ENCODE results near the gene DDR1. TPM values are rescaled to one million over a fixed set of nuclear protein-coding genes. Genes with fewer than 3 reads are reported as not detected.
"Not testable (repeated sequence)": the region's sequence is repeated elsewhere in the genome, so short reads cannot be mapped to it uniquely, and the experiment has no call there.

The DDR1 gene
- total RNA-seq, 1 donor from 2014 or later: 6.3 TPM

DNA sequence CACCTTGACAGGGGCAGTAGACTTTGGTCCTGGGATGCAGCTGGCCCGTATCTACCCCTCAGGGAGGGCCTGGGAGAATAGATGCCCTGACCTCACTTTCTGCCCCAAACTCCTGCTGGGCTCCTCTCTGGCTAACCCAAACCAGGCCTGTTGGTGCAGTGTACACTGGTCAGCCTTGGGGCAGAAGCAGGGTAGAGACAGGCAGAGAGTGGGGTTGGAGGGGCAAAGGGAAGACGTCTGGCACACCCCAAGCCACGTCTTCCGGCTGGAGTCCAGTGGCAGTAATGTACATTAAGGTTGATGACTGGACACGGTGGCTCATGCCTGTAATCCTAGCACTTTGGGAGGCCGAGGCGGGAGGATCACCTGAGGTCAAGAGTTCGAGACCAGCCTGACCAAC is 9.3 kb downstream of the DDR1 start:
- no peak for DNase-seq (ENCODE audit: low read depth in 2 of 2)

- DNase-seq (ENCODE audit: low read depth in 2 of 2): no peak
Measured at GRCh38 chr6:30894381-30894780, 10.1 kb downstream of the DDR1 start.

- no peak for DNase-seq (ENCODE audit: low read depth in 2 of 2)
Measured at GRCh38 chr6:30894935-30895334, 10.6 kb downstream of the DDR1 start.

- DNase-seq (ENCODE audit: low read depth in 2 of 2): no peak
Measured at GRCh38 chr6:30895343-30895742, 11.0 kb downstream of the DDR1 start.

DNA sequence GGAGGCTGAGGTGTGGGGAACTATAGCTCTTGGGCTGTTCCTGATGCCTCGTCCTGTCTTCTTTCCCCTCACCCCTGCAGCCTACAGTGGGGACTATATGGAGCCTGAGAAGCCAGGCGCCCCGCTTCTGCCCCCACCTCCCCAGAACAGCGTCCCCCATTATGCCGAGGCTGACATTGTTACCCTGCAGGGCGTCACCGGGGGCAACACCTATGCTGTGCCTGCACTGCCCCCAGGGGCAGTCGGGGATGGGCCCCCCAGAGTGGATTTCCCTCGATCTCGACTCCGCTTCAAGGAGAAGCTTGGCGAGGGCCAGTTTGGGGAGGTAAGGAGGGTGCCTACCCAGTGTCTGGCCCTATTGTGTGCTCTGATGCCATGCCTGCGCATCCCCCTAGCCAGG is 12.2 kb downstream of the DDR1 start:
- DNase-seq (ENCODE audit: low read depth in 2 of 2): no peak

- DNase-seq (ENCODE audit: low read depth in 2 of 2): no peak
Measured at GRCh38 chr6:30897882-30898281, 13.6 kb downstream of the DDR1 start.

DNA sequence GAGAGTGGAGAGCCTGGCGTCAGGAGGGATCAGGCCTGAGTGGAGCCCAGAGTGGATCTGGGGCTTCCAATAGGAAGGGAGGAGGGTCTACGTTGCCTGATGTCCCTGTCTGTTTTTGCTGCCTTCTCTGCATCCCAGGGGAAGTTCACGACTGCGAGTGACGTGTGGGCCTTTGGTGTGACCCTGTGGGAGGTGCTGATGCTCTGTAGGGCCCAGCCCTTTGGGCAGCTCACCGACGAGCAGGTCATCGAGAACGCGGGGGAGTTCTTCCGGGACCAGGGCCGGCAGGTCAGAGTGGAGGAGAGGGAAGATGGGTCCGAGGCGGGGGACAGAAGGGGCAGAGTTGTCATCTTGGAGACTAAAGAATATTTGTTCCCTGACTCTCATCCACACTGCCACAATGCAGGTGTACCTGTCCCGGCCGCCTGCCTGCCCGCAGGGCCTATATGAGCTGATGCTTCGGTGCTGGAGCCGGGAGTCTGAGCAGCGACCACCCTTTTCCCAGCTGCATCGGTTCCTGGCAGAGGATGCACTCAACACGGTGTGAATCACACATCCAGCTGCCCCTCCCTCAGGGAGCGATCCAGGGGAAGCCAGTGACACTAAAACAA is 14.5 kb downstream of the DDR1 start:
- DNase-seq (ENCODE audit: low read depth in 2 of 2): no peak

GRCh38 chr6:30900863-30901417 is 16.6 kb downstream of the DDR1 start:
- DNase-seq (ENCODE audit: low read depth in 2 of 2): no peak

- DNase-seq (ENCODE audit: low read depth in 2 of 2): no peak
Measured at GRCh38 chr6:30901436-30901835, 17.1 kb downstream of the DDR1 start.

- not testable (repeated sequence) for DNase-seq (ENCODE audit: low read depth in 2 of 2)
Measured at GRCh38 chr6:30902196-30902595, 17.9 kb downstream of the DDR1 start.

DNA sequence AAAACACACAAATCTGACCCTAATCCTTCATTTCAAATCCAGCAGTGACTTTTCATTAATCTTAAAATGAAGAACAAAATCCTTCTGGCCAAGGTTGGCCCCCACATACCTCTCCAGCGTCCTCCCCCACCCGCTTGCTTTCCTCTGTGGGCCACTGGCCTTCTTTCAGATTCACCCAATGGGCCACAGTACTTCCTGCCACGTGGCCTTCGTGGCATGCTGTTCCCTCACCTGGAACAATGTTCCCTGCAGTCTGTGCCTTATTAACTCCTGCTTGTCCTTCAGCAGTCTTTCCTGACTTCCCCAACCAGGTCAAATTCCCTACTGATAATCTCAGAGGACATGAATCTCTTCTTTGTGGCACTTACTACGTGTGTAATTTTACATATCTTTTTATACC is 18.4 kb downstream of the DDR1 start:
- DNase-seq (ENCODE audit: low read depth in 2 of 2): no peak

DNA sequence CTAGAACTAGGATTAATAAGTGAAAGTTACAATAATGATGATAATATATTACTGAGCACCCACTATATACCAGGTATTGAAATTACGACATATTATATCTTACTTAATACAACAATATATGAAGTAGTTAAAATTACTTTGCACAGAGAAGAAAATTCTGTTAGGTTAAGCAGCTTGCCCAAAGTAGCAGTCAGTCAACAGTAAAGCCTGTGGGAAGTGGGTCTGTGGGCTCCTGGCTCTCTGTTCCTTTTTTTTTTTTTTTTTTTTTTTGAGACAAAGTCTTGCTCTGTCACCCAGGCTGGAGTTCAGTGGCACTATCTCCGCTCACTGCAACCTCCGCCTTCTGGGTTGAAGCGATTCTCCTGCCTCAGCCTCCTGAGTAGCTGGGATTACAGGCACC is 18.9 kb downstream of the DDR1 start:
- DNase-seq (ENCODE audit: low read depth in 2 of 2): no peak

DNA sequence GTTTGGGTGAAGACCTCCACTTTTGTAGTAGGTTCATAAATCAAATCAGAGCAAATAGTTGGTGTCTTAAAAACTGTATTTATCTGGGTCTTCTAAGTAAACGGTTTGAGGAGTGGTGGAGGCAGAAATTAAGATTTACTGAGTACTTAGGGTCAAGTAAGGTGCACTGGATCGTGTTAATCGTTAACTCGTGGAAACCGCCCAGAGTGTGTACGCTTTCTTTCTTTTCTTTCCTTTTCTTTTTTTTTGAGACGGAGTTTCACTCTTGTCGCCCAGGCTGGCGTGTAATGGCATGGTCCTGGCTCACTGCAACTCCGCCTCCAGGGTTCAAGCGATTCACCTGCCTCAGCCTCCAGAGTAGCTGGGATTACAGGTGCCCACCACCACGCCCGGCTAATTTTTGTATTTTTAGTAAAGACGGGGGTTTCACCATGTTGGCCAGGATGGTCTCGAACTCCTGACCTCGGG is 23.0 kb downstream of the DDR1 start:
- DNase-seq (ENCODE audit: low read depth in 2 of 2): not testable (repeated sequence)

- DNase-seq (ENCODE audit: low read depth in 2 of 2): peak; percentile 98 to 99
Measured at GRCh38 chr6:30907758-30908591, 23.7 kb downstream of the DDR1 start, which contains the start of gene GTF2H4. Gene GTF2H4 (plus strand): TSS chr6:30908207.

GRCh38 chr6:30908700-30909099 is 24.4 kb downstream of the DDR1 start:
- no peak for DNase-seq (ENCODE audit: low read depth in 2 of 2)

DNA sequence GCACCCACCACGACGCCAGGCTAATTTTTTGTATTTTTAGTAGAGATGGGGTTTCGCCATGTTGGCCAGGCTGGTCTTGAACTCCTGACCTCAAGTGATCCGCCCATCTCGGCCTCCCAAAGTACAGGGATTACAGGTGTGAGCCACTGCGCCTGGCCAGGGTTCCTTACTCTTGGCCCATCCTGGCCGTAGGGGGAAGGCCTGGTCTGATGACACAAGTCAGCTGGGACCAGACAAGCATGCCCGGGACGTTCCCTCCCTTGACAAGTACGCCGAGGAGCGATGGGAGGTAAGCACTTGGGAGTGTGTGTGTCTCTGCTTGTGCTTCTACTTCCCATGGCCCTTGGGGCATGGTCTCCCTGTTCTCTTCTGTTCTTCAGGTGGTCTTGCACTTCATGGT is 26.2 kb downstream of the DDR1 start:
- DNase-seq (ENCODE audit: low read depth in 2 of 2): not testable (repeated sequence)

DNA sequence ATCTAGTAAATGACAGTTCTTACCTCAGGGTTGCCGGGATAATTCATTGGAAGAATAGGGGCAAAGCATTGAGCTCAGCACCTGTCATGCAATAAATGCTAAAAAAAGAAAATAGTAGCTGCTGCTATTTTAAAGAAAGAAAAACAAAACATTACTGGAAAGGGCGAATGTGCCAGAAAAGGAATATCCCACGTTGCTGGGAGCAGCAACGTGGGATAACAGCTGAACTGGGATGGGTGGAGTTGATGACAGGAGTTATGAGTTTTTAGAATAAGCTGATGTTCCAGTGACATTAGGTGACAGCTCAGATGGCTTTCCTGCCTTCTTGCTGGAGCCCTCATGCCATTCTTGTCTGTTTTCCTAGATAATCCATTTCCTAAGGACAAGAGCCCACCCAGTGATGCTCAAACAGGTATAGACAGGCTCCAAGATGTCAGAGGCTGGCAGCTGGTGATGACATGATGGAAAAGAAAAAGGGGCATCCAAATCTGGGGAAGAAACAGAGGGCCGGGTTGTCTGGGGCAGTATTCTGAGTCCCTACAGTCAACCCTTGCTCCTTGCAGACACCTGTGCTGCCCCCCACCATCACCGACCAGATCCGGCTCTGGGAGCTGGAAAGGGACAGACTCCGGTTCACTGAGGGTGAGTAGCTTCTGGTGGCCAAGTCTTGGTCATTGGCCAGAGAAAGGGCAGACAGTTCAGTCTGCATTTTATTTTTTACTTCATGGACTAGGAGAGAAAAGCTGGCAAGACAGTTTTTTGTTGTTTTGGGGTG is 28.6 kb downstream of the DDR1 start:
- DNase-seq (ENCODE audit: low read depth in 2 of 2): no peak

DNA sequence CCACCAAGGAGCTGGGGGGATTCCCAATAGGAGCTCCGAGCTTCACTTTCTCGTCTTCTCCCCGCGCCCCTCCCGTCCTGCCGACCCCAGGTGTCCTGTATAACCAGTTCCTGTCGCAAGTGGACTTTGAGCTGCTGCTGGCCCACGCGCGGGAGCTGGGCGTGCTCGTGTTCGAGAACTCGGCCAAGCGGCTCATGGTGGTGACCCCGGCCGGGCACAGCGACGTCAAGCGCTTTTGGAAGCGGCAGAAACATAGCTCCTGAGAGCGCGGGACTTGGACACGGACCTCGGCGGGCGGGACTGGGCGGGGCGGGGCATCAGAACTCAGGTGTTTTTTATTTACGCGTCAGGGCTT is 29.4 kb downstream of the DDR1 start:
- DNase-seq (ENCODE audit: low read depth in 2 of 2): no peak

DNA sequence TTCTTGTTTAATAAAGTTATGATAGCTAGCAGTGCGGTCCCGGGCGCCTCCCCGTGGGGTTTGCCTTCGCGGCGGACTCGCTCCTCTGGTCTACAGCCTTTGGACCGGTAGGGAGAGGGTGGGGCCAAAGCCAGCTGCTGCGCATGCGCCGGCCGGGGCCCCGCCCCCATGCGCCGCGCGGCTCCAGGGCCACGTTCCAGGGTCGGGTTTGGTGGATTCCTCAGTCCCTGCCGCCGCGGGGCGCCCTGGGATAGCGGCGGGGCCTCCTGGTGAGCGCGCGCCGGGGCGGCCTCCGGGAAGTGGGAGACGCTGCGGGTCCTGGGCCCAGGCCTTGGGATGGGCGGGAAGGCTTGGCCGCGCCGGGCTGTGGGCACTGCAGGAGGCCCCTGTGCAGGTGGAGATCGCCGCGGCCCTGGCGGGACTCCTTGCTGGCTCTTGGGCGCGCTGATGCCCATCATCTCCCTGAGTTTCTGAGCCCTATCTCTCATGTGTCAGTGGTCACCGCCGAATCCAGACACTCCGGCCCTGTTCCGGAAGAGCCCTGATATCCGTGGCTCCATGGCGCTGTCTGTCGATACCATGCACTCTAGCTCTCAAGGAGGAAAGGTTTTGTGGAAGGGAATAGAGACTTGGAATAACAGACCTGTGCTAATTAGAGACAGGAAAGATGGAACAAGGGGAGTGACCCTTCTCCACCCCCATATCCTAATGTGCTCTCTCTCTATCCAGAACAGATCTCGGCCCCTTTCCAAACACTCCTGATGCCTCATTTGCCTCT is 29.9 kb downstream of the DDR1 start, which contains the start of gene VARS2:
TSS of gene VARS2 (plus strand) at position 163 of the 778 bp plus-strand sequence. CDS start at position 762, 599 bp downstream.
- peak; percentile 91 to 93 for DNase-seq (ENCODE audit: low read depth in 2 of 2)

DNA sequence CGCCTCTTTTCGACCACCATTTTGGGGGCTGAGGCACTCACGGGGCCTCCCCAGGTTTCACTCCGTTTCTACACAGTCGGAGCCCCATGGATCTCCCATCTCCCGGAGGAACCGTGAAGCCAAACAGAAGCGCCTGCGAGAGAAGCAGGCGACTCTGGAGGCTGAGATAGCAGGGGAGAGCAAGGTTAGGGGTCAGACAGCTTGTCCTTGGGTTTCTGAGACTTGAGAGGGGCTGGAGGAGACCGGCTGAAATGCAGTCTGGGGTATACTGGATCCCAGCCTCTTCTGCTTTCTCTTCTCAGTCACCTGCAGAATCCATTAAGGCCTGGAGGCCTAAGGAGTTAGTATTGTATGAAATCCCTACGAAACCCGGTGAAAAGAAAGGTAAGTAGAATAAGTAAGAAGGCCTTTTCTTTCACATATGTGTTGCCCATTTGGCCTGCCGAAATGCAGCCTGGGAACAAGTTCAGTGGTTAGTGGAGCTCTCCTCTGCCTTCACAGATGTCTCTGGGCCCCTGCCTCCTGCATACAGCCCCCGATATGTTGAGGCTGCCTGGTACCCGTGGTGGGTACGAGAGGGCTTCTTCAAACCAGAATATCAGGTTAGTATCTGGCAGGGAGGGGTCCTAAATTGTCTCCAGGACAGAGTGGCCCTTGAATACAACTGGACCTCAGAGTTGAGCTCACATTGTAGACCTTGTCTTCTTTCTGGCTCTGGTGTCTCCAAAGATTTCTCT is 30.7 kb downstream of the DDR1 start:
- no peak for DNase-seq (ENCODE audit: low read depth in 2 of 2)

Measured in lung microvascular endothelial cell (primary cell).